GM18505 (cell line): Measurements from ENCODE around the gene MBP.
A peak's percentile ranks its signal among the peaks of the same experiment; 100 is the strongest.

ENCODE experiments used
- ATAC-seq: cut with Tn5 transposase; IDR thresholded peaks from one replicate; pipeline ENCODE4 v1.9.1; 2021; ENCODE audit not compliant: unreplicated experiment
- POLR2A ChIP-seq: IDR thresholded peaks from 4 replicates; pipeline ENCODE4 v1.6.1; 2011; ENCODE audit warnings: borderline replicate concordance; ENCODE audit not compliant: insufficient read depth, insufficient read length; ENCODE audit errors: extremely low read depth

The MBP gene

DNA sequence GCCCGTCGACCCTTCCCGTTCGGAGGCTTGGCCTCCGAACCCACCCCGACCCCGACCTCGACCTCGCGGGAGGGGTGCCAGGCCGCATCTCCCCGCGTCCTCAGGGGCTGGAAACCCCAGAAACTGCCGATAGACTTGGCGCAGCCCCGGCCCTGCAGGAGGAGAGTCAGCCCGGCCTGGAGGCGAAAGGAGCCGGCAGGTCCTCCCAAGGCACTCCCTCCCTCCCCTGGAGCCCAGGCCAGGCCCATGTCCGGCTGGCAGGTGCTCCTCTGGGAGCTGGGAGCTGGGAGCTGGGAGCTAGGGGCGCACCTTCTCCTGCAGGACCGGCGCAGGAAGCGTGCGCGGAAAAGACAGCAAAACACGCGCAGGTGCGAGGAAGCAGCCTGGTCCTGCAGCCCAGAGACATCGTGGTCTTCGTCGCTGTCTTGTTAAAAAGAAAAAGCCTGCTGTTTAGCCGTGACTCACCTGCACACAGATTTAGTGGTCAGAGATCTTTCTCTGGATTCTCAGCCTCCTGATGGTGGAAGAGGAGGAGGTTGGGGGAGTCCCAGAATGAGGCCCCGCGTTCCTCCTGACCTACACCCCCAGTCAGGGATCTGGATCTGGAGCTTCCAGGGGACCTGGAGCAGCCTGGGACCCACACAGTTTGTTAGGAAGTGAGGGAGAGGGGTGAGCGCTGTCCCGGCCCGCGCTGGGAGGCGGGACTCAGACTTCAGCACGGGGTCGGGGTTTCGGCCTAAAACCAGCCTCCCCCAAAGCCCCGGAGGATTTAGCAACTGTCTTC is 660 bp upstream of the MBP start:
- no peak for TF ChIP-seq POLR2A
- ATAC-seq = no peak

DNA sequence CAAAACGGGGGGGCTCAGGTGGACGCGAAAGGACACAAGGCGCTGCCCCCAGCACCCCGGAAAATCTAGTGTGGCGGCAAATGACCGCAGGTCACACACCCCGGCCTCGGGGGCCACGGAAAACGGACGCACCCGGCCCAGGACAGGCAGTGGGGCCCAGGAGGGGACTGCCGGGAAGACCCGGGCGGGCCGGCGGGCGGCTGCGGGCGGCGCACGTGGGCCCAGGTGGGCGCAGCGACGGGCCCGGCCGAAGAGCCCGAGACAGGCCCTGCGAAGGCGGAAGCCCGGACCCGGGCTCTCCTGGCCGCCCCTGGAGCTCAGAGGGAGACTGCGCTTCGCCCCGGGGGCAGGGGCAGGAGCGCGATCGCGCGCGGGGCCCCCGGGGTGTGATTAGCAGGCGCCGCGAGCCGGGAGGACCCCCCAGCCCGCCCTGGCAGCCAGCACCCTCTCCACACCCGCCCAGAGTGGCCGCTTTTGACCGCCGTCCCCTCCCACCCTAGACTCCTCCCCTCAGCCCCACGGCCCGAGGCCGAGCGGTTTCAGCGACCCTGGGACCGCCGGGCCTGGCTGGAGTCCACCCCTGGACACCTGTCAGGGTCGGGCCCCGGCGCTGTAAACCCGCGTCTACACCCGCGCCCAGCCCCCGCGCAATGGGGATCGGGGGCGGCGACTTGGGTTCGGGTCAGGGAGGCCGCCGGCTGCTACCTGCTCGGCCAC is 773 bp downstream of the MBP start:
- peak; percentile 47 for ATAC-seq
- peak; percentile 52 for TF ChIP-seq POLR2A

GRCh38 chr18:77131100-77131651 is 1.4 kb downstream of the MBP start:
- peak; percentile 3 for TF ChIP-seq POLR2A
- no peak for ATAC-seq

DNA sequence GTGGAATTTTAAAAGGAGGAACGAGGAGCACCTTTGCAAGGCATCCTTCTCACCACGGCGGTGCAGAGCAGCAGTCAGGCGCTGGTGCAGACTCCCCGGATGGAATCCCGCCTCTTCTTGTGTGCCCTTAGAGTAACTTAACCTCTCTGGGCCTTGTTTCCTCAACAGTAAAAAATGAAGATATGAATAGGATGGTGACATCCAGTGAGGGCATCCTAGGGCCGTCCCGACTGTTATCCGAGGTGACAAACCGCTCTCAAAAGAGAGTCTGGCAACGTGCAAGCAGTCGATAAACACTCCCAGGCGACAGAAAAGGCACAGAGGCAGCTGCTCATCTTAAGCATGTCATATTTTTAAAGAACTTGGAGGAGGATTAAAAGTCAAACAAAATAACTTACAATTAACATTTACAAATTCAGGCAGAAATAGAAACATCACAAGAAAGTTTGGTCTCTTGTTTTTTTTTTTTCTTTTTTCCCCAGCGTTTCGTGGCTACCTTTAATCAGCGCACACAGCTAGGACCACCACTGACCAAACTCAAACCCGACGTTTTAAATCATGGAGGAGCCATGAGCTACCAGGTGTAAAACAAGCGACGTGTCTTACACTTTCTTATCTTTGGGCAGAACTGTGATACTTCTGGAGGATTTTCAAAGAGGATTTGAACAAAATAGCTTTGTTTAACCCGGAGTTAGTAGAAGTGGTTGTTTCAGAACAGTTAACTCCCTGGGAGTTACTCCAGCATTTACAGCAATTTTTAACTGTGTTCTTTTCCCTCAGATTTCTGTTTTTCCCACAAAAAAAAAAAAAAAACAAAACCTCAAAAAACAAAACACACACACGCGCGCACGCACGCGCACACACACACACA is 2.1 kb downstream of the MBP start:
- TF ChIP-seq POLR2A = no peak
- ATAC-seq = no peak

GRCh38 chr18:77129150-77129551 is 3.4 kb downstream of the MBP start:
- ATAC-seq = no peak

DNA sequence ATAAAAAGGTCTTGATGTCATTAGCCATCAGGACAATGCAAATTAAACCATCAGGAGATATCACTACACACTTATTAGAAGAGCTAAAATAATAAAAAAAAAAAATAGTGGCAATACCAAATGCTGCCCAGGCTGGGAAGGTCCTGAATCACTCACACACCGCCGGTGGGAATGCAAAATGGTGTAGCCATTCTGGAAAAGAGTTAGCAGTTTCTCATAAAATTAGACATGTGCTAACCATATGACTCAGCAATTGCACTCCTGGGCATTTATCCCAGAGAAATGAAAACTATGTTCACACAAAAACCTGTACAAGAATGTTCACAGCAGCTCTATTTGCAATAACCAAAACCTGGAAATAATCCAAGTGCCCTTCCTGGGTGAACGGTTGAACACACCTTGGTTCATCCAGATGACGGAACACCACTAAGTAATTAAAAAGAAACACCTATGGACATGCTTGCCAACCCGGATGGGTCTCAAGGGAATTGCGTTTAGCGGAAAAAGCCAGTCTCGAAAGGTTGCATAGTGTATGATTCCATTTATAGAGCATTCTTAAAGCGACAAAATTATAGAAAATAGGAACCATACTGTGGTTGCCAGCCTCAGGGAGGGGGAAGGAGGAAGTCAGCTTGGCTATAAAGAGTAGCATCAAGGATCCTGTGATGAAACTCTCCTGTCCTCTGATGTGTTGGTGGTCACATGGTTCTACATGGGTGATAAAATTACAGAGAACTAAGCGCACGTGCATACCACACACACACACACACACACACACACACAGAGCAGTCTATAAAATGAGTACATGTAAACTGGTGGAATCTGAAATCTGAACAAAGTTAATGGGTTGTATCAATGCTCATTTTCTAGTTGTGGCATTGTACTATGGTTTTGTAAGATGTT is 4.6 kb downstream of the MBP start:
- TF ChIP-seq POLR2A = peak; percentile 29
- ATAC-seq = peak; percentile 27

More at GRCh38 chr18:77129150-77129551, 3.4 kb downstream of the MBP start:
- peak; percentile 23 for TF ChIP-seq POLR2A

GRCh38 chr18:77124452-77124922 is 8.1 kb downstream of the MBP start:
- peak; percentile 51 for ATAC-seq
- peak; percentile 37 for TF ChIP-seq POLR2A

DNA sequence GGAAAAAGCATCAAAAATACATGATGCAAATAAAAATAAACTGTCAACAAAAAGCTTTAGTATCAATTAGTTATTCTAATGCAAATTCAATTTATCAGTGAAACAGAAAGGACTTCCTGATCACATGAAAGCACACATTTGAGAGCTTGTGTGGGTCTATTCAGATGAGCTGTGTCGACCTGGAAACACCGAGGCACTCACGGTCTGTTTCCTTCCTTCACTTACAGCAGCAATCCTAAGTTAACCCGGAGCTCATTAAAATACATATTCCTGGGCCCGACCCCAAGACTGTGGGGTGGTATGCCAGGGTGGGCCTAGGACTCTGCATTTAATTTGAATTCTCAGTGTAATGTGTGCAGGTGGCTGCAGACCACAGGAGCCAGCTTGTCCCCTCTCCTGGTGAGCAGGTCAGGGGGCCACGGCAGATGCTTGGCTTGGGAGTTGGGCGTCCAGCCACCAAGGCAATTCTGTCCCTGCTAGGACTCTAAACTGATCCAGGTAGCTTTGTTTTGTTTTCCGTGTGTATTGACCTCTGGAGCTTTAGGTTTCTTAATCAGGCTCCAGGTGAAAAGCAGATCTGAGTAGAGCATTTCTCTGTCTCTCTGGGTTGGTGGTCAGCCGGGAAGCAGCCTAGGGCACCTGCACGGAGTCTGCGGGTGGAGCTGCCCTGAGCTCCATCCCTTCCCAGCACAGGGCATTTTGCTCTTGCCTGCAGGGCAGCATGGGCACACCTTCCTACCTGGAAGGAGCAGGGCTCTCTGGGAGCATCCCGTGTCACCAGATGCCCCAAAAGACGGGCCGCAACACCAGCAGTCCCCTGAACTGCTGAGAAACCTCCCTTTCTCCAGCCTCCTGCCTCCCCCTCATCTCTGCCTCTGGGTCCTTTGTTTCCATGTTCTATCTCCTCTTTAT is 9.0 kb downstream of the MBP start:
- TF ChIP-seq POLR2A = peak; percentile 19
- ATAC-seq = no peak

DNA sequence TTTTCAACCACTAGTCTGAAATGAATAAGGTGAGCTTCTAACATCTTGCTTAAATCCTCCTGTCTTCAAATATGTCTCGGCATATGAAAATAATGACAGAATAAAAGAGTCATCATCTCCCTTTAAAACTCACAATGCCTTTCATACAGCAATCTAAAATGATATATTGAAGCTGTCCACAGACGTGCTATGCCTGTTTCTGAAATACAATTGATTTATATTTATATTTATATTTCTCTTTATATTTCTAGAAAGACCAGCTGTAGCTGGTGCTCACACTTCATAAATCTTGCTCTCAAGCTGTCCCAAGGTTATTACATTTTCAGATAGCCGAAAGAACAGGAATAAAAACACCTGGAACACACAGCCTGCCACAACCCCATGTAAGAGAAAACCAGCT is 11.1 kb downstream of the MBP start:
- TF ChIP-seq POLR2A = no peak
- ATAC-seq = no peak

GRCh38 chr18:77119851-77120491 is 12.6 kb downstream of the MBP start:
- no peak for ATAC-seq
- no peak for TF ChIP-seq POLR2A

- ATAC-seq = no peak
- TF ChIP-seq POLR2A = no peak
These were observed 13.3 kb downstream of the MBP start for GRCh38 chr18:77119101-77119850.
